Measurements from ENCODE around the gene AQP2. TPM values are rescaled to one million over a fixed set of nuclear protein-coding genes. Genes with fewer than 3 reads are reported as not detected.

The AQP2 gene
- total and polyA plus RNA-seq, 2 experiments from 2014 or later, result 0.71 to 1.4 TPM

DNA sequence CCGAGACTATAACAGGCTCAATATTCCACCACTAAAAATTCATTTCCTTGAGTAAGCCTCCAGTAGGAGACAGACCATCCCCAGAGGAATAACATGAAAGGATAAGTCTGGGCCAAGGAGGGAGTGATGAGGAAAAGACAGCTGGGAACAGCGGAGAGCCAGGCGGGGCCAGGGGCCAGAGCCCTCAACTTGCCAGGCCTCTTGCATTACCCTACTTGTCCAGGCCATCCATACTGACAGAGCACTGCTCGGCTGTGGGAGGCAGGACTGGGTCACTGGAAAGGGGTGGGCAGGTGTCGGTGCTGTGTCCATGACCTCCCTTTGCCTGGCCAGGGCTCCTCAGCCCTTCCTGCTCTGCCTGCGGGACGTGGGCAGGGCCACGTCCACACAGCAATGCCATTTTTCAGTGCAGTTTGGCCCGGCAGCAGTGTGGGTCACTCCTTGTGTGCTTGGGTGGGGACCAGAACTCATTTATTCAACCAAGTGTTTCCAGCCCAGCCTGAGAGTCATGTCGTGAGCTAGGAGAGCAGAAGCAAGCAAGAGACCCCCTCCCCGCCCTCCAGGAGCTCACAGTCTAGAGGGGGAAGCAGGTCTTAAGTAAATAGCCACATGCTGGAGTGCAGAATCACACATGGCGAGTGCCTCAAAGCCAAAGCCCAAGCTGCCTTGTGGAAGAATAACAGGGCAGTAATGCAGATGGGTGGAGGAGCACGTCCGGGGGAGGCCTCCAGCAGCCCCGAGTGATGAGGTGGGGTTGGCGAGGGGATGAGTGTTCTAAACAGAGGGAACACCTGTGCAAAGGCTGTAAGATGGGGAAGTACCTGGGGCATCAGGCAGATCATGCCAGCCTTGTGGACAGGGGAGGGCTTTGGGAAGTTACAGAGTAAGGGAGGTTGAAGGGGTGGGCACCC, 37.9 kb upstream of the AQP2 start:
- Histone ChIP-seq H3K4me1 (ENCODE audit: insufficient read depth) (peaks cover 7% of the 10 kb centered on the region), H3K4me2 (no peak overlapping the region), H2AFZ (no peak overlapping the region), H3K27me3 (no peaks in the 10 kb centered on the region), H3K4me3 (no peak overlapping the region), H3K9me2 (replicated peaks; ENCODE audit: insufficient read depth) (no peaks in the 10 kb centered on the region), H3K27ac (no peak overlapping the region), H3K36me3 (replicated peaks; ENCODE audit: insufficient read depth, low read depth) (no peaks in the 10 kb centered on the region), H4K20me1 (ENCODE audit: insufficient read depth, poor library complexity, severe bottlenecking) (no peaks in the 10 kb centered on the region), H3K9me3 (ENCODE audit: low read depth) (no peaks in the 10 kb centered on the region), H3K79me2 (no peaks in the 10 kb centered on the region)
- DNase-seq (ENCODE audit: low spot score), result no peak
- TF ChIP-seq, protein P1, sequence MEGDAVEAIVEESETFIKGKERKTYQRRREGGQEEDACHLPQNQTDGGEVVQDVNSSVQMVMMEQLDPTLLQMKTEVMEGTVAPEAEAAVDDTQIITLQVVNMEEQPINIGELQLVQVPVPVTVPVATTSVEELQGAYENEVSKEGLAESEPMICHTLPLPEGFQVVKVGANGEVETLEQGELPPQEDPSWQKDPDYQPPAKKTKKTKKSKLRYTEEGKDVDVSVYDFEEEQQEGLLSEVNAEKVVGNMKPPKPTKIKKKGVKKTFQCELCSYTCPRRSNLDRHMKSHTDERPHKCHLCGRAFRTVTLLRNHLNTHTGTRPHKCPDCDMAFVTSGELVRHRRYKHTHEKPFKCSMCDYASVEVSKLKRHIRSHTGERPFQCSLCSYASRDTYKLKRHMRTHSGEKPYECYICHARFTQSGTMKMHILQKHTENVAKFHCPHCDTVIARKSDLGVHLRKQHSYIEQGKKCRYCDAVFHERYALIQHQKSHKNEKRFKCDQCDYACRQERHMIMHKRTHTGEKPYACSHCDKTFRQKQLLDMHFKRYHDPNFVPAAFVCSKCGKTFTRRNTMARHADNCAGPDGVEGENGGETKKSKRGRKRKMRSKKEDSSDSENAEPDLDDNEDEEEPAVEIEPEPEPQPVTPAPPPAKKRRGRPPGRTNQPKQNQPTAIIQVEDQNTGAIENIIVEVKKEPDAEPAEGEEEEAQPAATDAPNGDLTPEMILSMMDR (IDR thresholded peaks at IDR 0.05; ENCODE audit: poor library complexity), result no peak
- WGBS (ENCODE audit: low lambda C conversion rate, missing lambda C conversion rate), result 83% methylated on average over 15 of the region's 16 CpGs

DNA sequence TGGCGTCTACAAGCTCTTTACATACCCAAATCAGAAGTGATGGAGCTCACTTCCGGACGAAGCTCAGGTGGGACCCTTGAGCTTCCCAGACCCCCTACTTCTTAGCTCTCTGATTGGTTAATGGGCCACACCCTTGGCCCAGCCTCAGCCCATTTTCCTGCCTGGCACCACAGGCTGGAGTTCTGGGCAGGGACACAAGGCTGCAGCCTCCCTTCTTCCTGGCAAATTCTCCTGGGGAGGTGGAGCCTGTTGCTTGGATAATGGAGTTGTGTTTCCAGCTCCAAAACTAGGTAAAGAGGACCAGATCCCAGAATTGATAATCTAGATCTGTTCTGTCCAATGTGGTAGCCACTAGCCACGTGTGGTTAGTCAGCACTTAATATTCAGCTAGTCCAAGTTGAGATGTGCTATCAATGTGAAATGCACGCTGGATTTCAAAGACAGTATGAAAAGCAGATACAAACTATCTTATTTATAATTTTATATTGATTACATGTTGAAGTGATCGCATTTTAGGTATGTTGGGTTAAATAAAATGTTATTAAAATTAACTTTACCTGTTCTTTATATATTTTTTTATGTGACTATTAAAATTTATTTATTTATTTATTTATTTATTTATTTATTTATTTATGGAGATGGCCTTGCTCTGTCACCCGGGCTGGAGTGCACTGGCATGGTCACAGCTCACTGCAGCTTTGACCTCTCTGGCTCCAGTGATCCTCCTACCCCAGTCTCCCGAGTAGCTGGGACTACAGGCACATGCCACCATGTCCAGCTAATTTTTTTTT, 34.2 kb upstream of the AQP2 start:
- H3K79me2 ChIP-seq, result no peaks in the 10 kb centered on the region
- no peak overlapping the region for H3K27ac ChIP-seq
- H3K4me3 ChIP-seq, result no peak overlapping the region
- no peaks in the 10 kb centered on the region for H3K27me3 ChIP-seq
- H3K9me3 ChIP-seq (ENCODE audit: low read depth), result no peaks in the 10 kb centered on the region
- no peaks in the 10 kb centered on the region for H3K36me3 ChIP-seq (replicated peaks; ENCODE audit: insufficient read depth, low read depth)
- H3K4me1 ChIP-seq (ENCODE audit: insufficient read depth), result peaks cover 4% of the 10 kb centered on the region
- no peaks in the 10 kb centered on the region for H3K9me2 ChIP-seq (replicated peaks; ENCODE audit: insufficient read depth)
- no peaks in the 10 kb centered on the region for H4K20me1 ChIP-seq (ENCODE audit: insufficient read depth, poor library complexity, severe bottlenecking)
- TF ChIP-seq, protein P1 (IDR thresholded peaks at IDR 0.05; ENCODE audit: poor library complexity), result no peak
- TF ChIP-seq EZH2phosphoT487 (IDR thresholded peaks at IDR 0.05; ENCODE audit: low read depth, severe bottlenecking, unreplicated experiment) (no peak), EZH2 (IDR thresholded peaks at IDR 0.05; ENCODE audit: borderline replicate concordance) (no peak)
- H3K4me2 ChIP-seq, result no peak overlapping the region
- 86% methylated on average over 8 of the region's 8 CpGs for WGBS (ENCODE audit: low lambda C conversion rate, missing lambda C conversion rate)
- H2AFZ ChIP-seq, result no peak overlapping the region
- no peak for DNase-seq (ENCODE audit: low spot score)

DNA sequence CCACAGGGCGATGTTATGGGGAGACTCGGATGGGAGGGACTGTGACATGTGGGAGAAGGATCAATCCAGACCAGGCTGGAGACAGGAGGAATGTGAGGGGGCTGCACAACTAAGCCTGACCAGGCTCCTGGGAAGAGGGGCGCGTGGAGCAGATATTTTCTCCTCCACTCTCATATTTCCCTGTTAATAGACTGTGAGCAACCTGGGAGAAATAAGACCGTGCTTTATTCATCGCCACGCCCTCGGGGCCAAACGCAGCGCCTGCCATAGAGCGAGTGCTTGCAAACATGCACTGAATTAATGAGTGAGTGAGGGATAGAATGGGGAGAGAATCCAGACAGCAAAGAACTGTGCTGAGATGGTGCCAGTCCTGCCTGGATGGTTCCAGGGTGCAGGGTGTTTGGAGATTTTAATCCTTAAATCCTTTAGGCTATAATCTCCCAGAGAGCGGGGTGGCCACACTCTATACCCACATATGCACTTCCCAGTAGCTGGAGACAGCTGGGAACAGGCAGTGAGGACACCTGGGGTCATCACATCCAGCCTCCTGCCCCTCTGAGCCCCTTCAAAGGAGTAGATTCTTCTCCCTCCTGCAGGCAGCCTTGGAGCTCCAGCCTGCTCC, 33.3 kb upstream of the AQP2 start:
- Histone ChIP-seq H3K36me3 (replicated peaks; ENCODE audit: insufficient read depth, low read depth) (no peaks in the 10 kb centered on the region), H4K20me1 (ENCODE audit: insufficient read depth, poor library complexity, severe bottlenecking) (no peaks in the 10 kb centered on the region), H3K4me3 (no peak overlapping the region), H3K4me1 (ENCODE audit: insufficient read depth) (peaks cover 4% of the 10 kb centered on the region), H3K27ac (no peak overlapping the region), H3K9me2 (replicated peaks; ENCODE audit: insufficient read depth) (no peaks in the 10 kb centered on the region), H3K27me3 (no peaks in the 10 kb centered on the region), H3K79me2 (no peaks in the 10 kb centered on the region), H3K9me3 (ENCODE audit: low read depth) (no peaks in the 10 kb centered on the region), H2AFZ (no peak overlapping the region), H3K4me2 (no peak overlapping the region)
- 81% methylated on average over 12 of the region's 12 CpGs for WGBS (ENCODE audit: low lambda C conversion rate, missing lambda C conversion rate)
- TF ChIP-seq EZH2 (IDR thresholded peaks at IDR 0.05; ENCODE audit: borderline replicate concordance) (no peak), EZH2phosphoT487 (IDR thresholded peaks at IDR 0.05; ENCODE audit: low read depth, severe bottlenecking, unreplicated experiment) (no peak)
- DNase-seq (ENCODE audit: low spot score), result no peak

Measured in hepatocyte (in vitro differentiated cells).